ENCODE results near the gene IL17RC. TPM values are rescaled to one million over a fixed set of nuclear protein-coding genes. Genes with fewer than 3 reads are reported as not detected.
A peak's percentile ranks its signal among the peaks of the same experiment; 100 is the strongest.

The IL17RC gene
- total RNA-seq, 2 experiments from 2014 or later = 0.40 to 0.46 TPM

DNA sequence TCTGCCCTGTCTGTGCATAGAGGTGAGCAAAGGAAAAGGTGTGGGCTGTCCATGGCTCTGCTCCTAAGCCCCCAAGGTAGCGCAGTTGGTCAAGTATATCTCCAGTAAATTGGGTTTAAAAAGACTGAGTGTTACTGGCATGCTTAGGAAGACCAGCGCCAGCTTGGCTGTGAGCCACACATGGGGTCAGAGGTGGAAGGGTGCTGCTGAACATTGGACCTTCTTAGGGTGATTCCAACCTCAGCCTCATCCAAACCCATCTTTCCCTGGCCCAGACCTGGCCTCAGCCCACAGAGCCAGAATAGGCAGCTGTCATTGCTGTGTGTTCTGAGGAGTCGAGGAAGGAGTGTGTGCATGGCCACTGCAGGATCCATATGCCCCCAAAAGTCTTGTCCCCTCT is 8.6 kb upstream of the IL17RC start:
- Mint-ChIP-seq H3K4me3 (no peak overlapping the region), H3K4me1 (ENCODE audit: low read depth) (peaks cover 32% of the 10 kb centered on the region), H3K36me3 (peaks cover 3% of the 10 kb centered on the region), H3K27ac (no peak overlapping the region), H3K27me3 (peaks cover 2% of the 10 kb centered on the region), H3K9me3 (peaks cover 3% of the 10 kb centered on the region)
- intact Hi-C loops (cut with micrococcal nuclease) = loop anchor here (2.0 kb wide), 1 partner anchor 17 kb away; the partner anchor contains the start of gene JAGN1
- POLR2A ChIA-PET = no interaction called here
- CTCF ChIA-PET = no interaction called here
- DNase-seq = no peak

DNA sequence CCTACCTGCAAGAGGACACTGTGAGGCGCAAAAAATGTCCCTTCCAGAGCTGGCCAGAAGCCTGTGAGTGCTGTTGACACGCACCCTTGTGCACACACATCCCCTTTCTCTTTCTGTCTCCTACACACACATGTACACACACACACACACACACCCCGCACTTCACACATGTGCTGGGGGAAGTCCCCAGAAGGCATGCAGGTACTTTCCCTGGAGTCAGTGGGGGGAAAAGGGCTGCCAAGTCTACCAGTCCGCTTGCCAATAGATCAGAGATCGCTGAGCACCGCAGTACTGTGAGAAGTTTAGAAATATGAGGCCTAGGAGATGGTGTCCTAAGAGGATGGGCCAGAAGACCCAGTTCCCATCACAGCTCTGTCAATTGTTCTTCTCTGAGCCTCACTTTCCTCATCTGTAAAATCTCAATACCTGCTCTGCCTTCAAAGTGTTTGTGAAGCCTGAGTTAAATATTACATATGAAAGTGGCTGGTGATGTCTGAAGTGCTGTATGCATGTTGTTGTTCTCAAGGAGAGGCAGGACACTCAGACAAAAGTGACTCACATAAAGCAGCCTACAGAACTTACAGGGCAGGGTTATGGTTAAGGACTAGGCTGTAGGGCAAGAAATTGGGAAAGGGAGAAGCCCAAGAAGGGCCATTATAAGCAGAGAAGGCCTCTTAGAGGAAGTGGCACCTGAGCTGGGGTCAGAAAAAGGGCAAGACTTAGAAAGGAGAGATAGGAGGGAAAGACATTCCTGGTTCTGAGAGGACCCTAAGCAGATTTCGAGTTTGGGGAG is 7.5 kb upstream of the IL17RC start:
- POLR2A ChIA-PET = no interaction called here
- Mint-ChIP-seq H3K9me3 (peaks cover 3% of the 10 kb centered on the region), H3K4me3 (no peak overlapping the region), H3K27me3 (peaks cover 2% of the 10 kb centered on the region), H3K36me3 (peaks cover 3% of the 10 kb centered on the region), H3K27ac (peak overlapping the region; percentile 64), H3K4me1 (ENCODE audit: low read depth) (peaks cover 26% of the 10 kb centered on the region)
- CTCF ChIA-PET = interaction anchor here (0.9 to 1.3 kb wide), 2 partner anchors 22 to 23 kb away, joined by 3 to 4 read pairs; no protein-coding TSS in a partner anchor
- peak; percentile 53 for DNase-seq
- intact Hi-C loops (cut with micrococcal nuclease) = loop anchor here (2.0 kb wide), 1 partner anchor 19 kb away; the partner anchor contains the start of gene JAGN1

DNA sequence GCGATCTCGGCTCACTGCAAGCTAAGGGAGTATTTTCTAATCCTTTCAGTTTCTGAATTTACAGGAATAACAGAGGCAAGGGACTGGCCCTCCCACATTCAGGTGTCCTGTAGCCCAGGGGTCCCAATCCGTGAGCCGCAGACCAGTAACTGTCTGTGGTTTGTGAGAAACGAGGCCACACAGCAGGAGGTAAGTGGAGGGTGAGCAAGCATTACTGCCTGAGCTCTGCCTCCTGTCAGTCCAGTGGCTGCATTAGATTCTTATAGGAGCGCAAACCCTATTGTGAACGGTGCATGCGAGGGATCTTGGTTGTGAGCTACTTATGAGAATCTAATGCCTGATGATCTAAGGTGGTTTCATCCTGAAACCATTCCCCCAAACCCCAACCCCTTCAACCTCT is 5.0 kb upstream of the IL17RC start:
- H3K4me3 Mint-ChIP-seq = no peak overlapping the region
- H3K36me3 Mint-ChIP-seq = peaks cover 3% of the 10 kb centered on the region
- intact Hi-C loops (cut with micrococcal nuclease) = no loop called here
- H3K4me1 Mint-ChIP-seq (ENCODE audit: low read depth) = peaks cover 37% of the 10 kb centered on the region
- ChIA-PET CTCF (interaction anchor here (0.8 to 6.8 kb wide), 3 partner anchors 7 to 63 kb away, joined by 3 to 54 read pairs (median 3); partner anchors contain the start of gene CRELD1), POLR2A (interaction anchor here (0.8 to 1.8 kb wide), 4 partner anchors 10 to 21 kb away, joined by 3 to 4 read pairs (median 4); no protein-coding TSS in a partner anchor)
- peaks cover 3% of the 10 kb centered on the region for H3K9me3 Mint-ChIP-seq
- H3K27me3 Mint-ChIP-seq = peaks cover 2% of the 10 kb centered on the region
- DNase-seq = no peak
- H3K27ac Mint-ChIP-seq = no peak overlapping the region

DNA sequence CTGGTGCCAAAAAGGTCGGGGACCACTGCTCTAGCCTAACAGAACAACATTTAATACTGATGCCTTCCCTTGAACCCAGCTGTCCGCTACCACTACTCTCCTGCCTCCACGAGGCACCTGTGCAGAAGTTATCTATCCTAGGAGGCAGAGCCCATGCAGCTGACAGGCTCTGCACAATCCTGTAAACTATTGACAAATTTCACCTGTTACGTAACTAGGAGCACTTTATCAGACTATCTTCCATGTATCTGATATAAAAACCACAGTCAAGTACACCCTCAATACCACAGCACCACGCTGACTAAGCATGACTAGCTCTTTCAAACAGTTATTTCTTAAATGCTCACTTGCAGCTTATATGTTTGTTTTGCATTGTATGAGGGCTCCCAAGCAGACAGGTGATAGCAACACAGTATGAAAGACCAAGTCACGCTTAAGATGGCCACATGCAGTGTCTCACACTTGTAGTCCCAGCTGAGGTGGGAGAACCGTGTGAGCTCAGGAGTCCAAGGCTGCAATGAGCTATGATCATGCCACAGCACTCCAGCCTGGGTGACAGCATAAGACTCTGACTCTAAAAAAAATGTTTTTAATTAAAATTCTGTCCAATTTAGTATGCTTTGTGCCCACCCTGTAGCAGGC is 4.5 kb upstream of the IL17RC start:
- ChIA-PET CTCF (interaction anchor here (0.8 to 6.8 kb wide), 4 partner anchors 8 to 70 kb away, joined by 3 to 54 read pairs (median 3); partner anchors contain the start of gene CRELD1), POLR2A (interaction anchor here (0.6 to 1.8 kb wide), 6 partner anchors 10 to 104 kb away, joined by 3 to 4 read pairs (median 3); partner anchors contain the start of gene CRELD1)
- DNase-seq = peak; percentile 42
- peak overlapping the region; percentile 29 for H3K27ac Mint-ChIP-seq
- no peak overlapping the region for H3K4me3 Mint-ChIP-seq
- H3K4me1 Mint-ChIP-seq (ENCODE audit: low read depth) = peaks cover 37% of the 10 kb centered on the region
- peaks cover 3% of the 10 kb centered on the region for H3K9me3 Mint-ChIP-seq
- peaks cover 3% of the 10 kb centered on the region for H3K36me3 Mint-ChIP-seq
- H3K27me3 Mint-ChIP-seq = peaks cover 2% of the 10 kb centered on the region
- intact Hi-C loops (cut with micrococcal nuclease) = no loop called here

DNA sequence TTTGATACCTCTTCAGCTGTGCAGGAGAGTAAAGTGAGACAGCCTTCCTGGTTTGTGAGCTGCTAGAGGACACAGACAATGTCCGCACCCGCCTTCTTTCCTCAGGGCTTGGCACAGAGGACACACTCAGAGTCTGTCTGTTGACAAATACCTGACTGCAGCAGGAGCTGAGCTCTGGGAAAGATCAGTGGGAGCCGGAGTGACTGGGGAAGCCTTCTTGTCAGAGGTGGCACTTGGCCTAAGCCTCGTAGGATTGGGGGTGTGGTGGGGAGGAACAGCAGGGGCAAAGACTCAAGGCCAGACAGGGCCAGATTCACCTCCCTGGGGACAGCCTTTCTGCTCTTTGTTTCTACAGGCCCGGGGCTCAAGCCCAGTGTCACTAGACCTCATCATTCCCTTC is 3.3 kb upstream of the IL17RC start:
- CTCF ChIA-PET = interaction anchor here (0.8 to 6.8 kb wide), 6 partner anchors 11 to 350 kb away, joined by 3 to 54 read pairs (median 3); partner anchors contain the start of genes CRELD1 and IL17RE
- POLR2A ChIA-PET = interaction anchor here (0.9 to 1.8 kb wide), 2 partner anchors 18 to 19 kb away, joined by 4 read pairs; no protein-coding TSS in a partner anchor

DNA sequence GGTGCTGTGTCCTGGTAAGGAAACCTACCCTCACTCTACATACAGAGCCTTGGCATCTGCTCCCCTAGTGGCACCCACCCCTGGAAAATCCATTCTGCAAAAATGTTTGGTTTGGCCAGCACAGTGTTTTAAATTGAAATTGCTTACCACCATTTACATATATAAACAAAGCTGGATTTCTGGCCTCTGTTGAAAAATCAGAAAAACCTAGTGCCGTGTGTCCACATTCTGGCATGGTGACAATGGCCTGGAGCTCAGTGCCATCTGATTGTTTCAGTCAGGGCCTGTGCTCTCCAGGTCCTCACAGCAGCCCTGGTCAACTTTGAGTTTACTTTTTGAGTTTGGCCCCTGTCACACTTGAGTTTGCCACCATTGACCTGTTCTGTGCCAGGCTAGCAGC is 2.9 kb upstream of the IL17RC start:
- Mint-ChIP-seq H3K4me3 (no peak overlapping the region), H3K27ac (no peak overlapping the region), H3K27me3 (peaks cover 2% of the 10 kb centered on the region), H3K4me1 (ENCODE audit: low read depth) (peaks cover 35% of the 10 kb centered on the region), H3K36me3 (peaks cover 3% of the 10 kb centered on the region), H3K9me3 (peaks cover 3% of the 10 kb centered on the region)
- intact Hi-C loops (cut with micrococcal nuclease) = no loop called here
- ChIA-PET CTCF (interaction anchor here (0.8 to 6.8 kb wide), 5 partner anchors 11 to 350 kb away, joined by 3 to 54 read pairs (median 3); partner anchors contain the start of genes CRELD1 and IL17RE), POLR2A (interaction anchor here (0.9 kb wide), 1 partner anchor 18 kb away, joined by 4 read pairs; no protein-coding TSS in a partner anchor)
- DNase-seq = no peak

More for the DNA sequence above, 3.3 kb upstream of the IL17RC start:
- H3K36me3 Mint-ChIP-seq = peaks cover 3% of the 10 kb centered on the region
- H3K27me3 Mint-ChIP-seq = peaks cover 2% of the 10 kb centered on the region
- intact Hi-C loops (cut with micrococcal nuclease) = no loop called here
- peaks cover 37% of the 10 kb centered on the region for H3K4me1 Mint-ChIP-seq (ENCODE audit: low read depth)
- no peak overlapping the region for H3K4me3 Mint-ChIP-seq
- DNase-seq = no peak
- H3K27ac Mint-ChIP-seq = no peak overlapping the region
- peaks cover 3% of the 10 kb centered on the region for H3K9me3 Mint-ChIP-seq

DNA sequence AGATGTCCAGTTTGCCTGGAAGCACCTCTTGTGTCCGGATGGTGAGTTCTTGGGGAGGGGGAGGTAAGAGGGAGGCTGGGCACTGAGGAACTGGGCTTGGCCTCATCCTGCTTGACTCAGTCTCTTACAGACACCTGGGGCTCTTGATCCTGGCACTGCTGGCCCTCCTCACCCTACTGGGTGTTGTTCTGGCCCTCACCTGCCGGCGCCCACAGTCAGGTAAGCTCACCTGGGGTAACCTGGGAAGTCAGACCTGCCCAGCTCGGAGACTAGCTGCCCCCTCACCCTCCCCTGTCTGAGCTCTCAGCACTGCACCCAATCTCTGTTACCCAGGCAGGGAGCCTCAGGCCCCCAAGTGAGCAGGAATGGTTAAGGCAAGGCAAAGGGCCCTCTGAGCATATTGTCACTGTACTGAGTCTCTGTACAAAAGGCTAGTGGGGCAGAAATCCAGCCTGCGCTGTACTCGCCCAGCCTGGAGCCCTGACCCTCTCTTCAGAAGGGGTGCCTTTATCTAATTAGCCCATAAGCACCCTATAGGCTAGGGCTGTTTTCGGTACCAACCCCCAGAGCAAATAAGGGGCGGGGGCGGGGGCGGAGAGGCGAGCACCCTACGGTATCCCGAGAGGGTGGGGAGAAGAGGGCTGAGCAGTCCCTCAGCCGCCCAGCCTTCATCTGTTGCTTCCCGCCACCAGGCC is 2.2 kb upstream of the IL17RC start:
- POLR2A ChIA-PET = interaction anchor here (0.9 kb wide), 1 partner anchor 18 kb away, joined by 4 read pairs; no protein-coding TSS in a partner anchor
- Mint-ChIP-seq H3K4me1 (ENCODE audit: low read depth) (peaks cover 28% of the 10 kb centered on the region), H3K4me3 (peak overlapping the region; percentile 65), H3K27ac (no peak overlapping the region), H3K36me3 (peaks cover 3% of the 10 kb centered on the region), H3K27me3 (peaks cover 2% of the 10 kb centered on the region), H3K9me3 (peaks cover 3% of the 10 kb centered on the region)
- CTCF ChIA-PET = interaction anchor here (0.9 to 6.8 kb wide), 4 partner anchors 12 to 349 kb away, joined by 3 to 54 read pairs (median 4); partner anchors contain the start of genes CRELD1 and IL17RE
- intact Hi-C loops (cut with micrococcal nuclease) = loop anchor here (5.0 kb wide), 1 partner anchor 107 kb away; no protein-coding TSS in a partner anchor
- no peak for DNase-seq

DNA sequence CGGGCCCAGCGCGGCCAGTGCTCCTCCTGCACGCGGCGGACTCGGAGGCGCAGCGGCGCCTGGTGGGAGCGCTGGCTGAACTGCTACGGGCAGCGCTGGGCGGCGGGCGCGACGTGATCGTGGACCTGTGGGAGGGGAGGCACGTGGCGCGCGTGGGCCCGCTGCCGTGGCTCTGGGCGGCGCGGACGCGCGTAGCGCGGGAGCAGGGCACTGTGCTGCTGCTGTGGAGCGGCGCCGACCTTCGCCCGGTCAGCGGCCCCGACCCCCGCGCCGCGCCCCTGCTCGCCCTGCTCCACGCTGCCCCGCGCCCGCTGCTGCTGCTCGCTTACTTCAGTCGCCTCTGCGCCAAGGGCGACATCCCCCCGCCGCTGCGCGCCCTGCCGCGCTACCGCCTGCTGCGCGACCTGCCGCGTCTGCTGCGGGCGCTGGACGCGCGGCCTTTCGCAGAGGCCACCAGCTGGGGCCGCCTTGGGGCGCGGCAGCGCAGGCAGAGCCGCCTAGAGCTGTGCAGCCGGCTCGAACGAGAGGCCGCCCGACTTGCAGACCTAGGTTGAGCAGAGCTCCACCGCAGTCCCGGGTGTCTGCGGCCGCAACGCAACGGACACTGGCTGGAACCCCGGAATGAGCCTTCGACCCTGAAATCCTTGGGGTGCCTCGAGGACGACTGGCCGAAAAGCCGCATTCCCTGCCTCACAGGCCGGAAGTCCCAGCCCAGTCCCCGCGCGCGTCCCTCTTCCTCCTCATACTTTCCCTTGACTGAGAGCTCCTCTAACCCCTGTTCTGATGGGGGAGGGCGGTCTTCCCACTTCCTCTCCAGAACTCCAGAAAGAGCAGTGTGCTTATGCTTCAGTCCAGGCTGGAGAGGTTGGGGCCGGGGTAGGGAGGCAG is 1.4 kb upstream of the IL17RC start:
- Mint-ChIP-seq H3K27ac (no peak overlapping the region), H3K27me3 (peaks cover 2% of the 10 kb centered on the region), H3K4me3 (peak overlapping the region; percentile 65), H3K4me1 (ENCODE audit: low read depth) (peaks cover 23% of the 10 kb centered on the region), H3K9me3 (peaks cover 3% of the 10 kb centered on the region), H3K36me3 (peaks cover 3% of the 10 kb centered on the region)
- intact Hi-C loops (cut with micrococcal nuclease) = loop anchor here (2.0 to 5.0 kb wide), 3 partner anchors 13 to 108 kb away; partner anchors contain the start of genes CRELD1 and IL17RE
- POLR2A ChIA-PET = interaction anchor here (1.2 to 1.7 kb wide), 2 partner anchors 17 to 37 kb away, joined by 4 to 8 read pairs; partner anchors contain the start of gene PRRT3
- DNase-seq = peak; percentile 58
- CTCF ChIA-PET = interaction anchor here (0.7 to 6.8 kb wide), 3 partner anchors 17 to 69 kb away, joined by 3 to 54 read pairs (median 3); partner anchors contain the start of gene CRELD1

DNA sequence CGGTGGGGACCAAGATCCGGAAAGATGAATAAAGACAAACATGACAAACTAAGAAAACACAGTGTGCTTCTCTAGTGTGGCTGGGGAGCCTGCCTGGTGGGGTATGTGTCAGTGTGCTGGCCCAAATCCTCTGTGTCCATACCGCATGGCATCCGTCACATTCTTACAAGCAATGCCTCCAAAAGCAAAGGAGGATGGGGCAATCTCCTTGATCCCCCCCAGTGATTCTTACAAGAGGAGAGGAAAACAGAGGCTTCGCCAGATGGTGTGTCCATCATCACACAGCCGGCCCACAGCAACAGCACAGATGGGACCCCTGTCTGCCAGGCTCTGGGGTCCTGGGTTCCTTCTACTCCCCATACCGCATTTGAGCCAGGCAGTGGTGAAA is 558 bp upstream of the IL17RC start:
- DNase-seq = no peak
- Mint-ChIP-seq H3K36me3 (peaks cover 3% of the 10 kb centered on the region), H3K27me3 (peaks cover 2% of the 10 kb centered on the region), H3K27ac (no peak overlapping the region), H3K4me3 (peak overlapping the region; percentile 38), H3K9me3 (peaks cover 3% of the 10 kb centered on the region), H3K4me1 (ENCODE audit: low read depth) (peaks cover 20% of the 10 kb centered on the region)
- intact Hi-C loops (cut with micrococcal nuclease) = loop anchor here (2.0 to 5.0 kb wide), 3 partner anchors 14 to 109 kb away; partner anchors contain the start of genes CRELD1 and IL17RE
- POLR2A ChIA-PET = interaction anchor here (1.2 to 1.7 kb wide), 2 partner anchors 16 to 36 kb away, joined by 4 to 8 read pairs; partner anchors contain the start of gene PRRT3
- CTCF ChIA-PET = interaction anchor here (0.6 to 6.8 kb wide), 2 partner anchors 12 to 16 kb away, joined by 5 to 54 read pairs; partner anchors contain the start of gene CRELD1

DNA sequence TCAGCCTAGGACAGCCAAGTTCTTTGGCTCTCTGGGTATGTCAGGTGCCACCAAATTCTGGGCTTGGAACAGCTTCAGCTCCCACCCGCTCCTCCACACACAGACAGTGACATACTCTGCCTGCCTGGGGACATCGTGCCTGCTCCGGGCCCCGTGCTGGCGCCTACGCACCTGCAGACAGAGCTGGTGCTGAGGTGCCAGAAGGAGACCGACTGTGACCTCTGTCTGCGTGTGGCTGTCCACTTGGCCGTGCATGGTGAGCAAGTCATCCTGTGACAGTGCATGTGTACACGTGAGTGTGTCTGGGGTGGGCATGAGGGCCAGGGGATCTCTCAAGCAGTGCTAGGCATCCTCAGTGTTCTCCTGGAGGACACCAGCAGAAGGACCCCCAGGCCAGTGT is 922 bp downstream of the IL17RC start:
- no peak overlapping the region for H3K4me3 Mint-ChIP-seq
- no peaks in the 10 kb centered on the region for H3K9me3 Mint-ChIP-seq
- H3K36me3 Mint-ChIP-seq = no peaks in the 10 kb centered on the region
- POLR2A ChIA-PET = no interaction called here
- no peak for DNase-seq
- H3K27me3 Mint-ChIP-seq = no peaks in the 10 kb centered on the region
- H3K27ac Mint-ChIP-seq = no peak overlapping the region
- intact Hi-C loops (cut with micrococcal nuclease) = loop anchor here (2.0 to 5.0 kb wide), 3 partner anchors 15 to 111 kb away; partner anchors contain the start of genes CRELD1 and IL17RE
- CTCF ChIA-PET = no interaction called here
- peaks cover 11% of the 10 kb centered on the region for H3K4me1 Mint-ChIP-seq (ENCODE audit: low read depth)

All from activated CD4-positive, alpha-beta memory T cell treated with anti-CD3 and anti-CD28 coated beads for 36 hours (primary cell).